Endothelial cell of umbilical vein (primary cell): ENCODE measurements around the gene C14orf93. TPM values are rescaled to one million over a fixed set of nuclear protein-coding genes. Genes with fewer than 3 reads are reported as not detected.

Experiments
- BruUV-seq: library from RNA; stranded (reverse); fragments of 400-500 nt; replicated peaks from 2 replicates; lab custom pipeline; 2021; lab: Mats Ljungman, UMichigan
- CTCF ChIA-PET: fragments of 300-600, 350-600 bp; sonication (Branson Sonifier 250); formaldehyde crosslinking; loops from one replicate; lab custom pipeline; 2021; ENCODE audit warnings: antibody characterized with exemption, inconsistent platforms; lab: Charles Lee
- POLR2A ChIA-PET: fragments of 300-600, 350-600 bp; sonication (Branson Sonifier 250); formaldehyde crosslinking; loops from one replicate; lab custom pipeline; 2021; ENCODE audit warnings: antibody characterized with exemption, inconsistent platforms; lab: Charles Lee
- DNase-seq: peaks from one replicate; pipeline ENCODE4 v3.0.0-alpha.2; 2011; ENCODE audit warnings: low read depth, low spot score
- FAIRE-seq: peaks from 2 replicates; lab custom pipeline; 2011; peaks lifted over from hg19 to GRCh38; lab: Jason Lieb, UNC
- H2AFZ ChIP-seq: 2 replicates; pipeline ENCODE4 v1.6.0; 2012; ENCODE audit warnings: low read depth, low read length, control low read depth, inconsistent platforms
- H3K27ac ChIP-seq: 2 replicates; pipeline ENCODE4 v1.5.1; 2011; ENCODE audit warnings: low read depth, mild to moderate bottlenecking, control low read depth, low read length, moderate library complexity; ENCODE audit not compliant: insufficient read depth
- H3K27me3 ChIP-seq, 2 experiments: 2 replicates each; pipeline versions ENCODE4 v1.6.0 to v1.6.1; 2011; ENCODE audit warnings: low read length in 2 of 2, mixed read lengths in 1 of 2; ENCODE audit not compliant: control insufficient read depth in 2 of 2, insufficient read depth in 2 of 2
- H3K36me3 ChIP-seq, 2 experiments: 2 replicates in 1 of 2; 3 replicates in 1 of 2; pipeline ENCODE4 v1.5.1; 2011; ENCODE audit warnings: low read length in 2 of 2, mild to moderate bottlenecking in 1 of 2, moderate library complexity in 1 of 2; ENCODE audit not compliant: control insufficient read depth in 2 of 2, insufficient read depth in 2 of 2; ENCODE audit errors: extremely low read depth in 1 of 2
- H3K4me1 ChIP-seq: 3 replicates; pipeline ENCODE4 v1.5.1; 2011; ENCODE audit warnings: mild to moderate bottlenecking, low read length; ENCODE audit not compliant: control insufficient read depth, insufficient read depth; ENCODE audit errors: extremely low read depth
- H3K4me2 ChIP-seq: 2 replicates; pipeline ENCODE4 v1.6.1; 2011; ENCODE audit warnings: low read length, control low read depth, mixed read lengths; ENCODE audit not compliant: insufficient read depth
- H3K4me3 ChIP-seq, 3 experiments: fragments of 200-600 bp in 1 of 3; sonication (generic), shearing (Covaris generic) in 1 of 3; replicated peaks in 1 of 3; 2 replicates each; pipeline ENCODE4 v1.5.1; 2011 to 2016; ENCODE audit warnings: control low read depth in 3 of 3, low read length in 3 of 3, mild to moderate bottlenecking in 2 of 3, inconsistent platforms in 1 of 3, low read depth in 1 of 3, moderate library complexity in 1 of 3; ENCODE audit not compliant: insufficient read depth in 1 of 3
- H3K79me2 ChIP-seq: 2 replicates; pipeline ENCODE4 v1.6.0; 2012; ENCODE audit warnings: low read length, inconsistent platforms; ENCODE audit not compliant: control insufficient read depth, insufficient read depth
- H3K9ac ChIP-seq: replicated peaks from 2 replicates; pipeline ENCODE3; 2011; ENCODE audit warnings: low read length, control low read depth; ENCODE audit not compliant: insufficient read depth; ENCODE audit errors: extremely low read depth
- H3K9me1 ChIP-seq: replicated peaks from 3 replicates; pipeline ENCODE4 v1.6.0; 2011; ENCODE audit warnings: mild to moderate bottlenecking, low read length; ENCODE audit not compliant: control insufficient read depth, insufficient read depth; ENCODE audit errors: extremely low read depth
- H3K9me3 ChIP-seq: replicated peaks from 2 replicates; pipeline ENCODE4 v1.5.1; 2012; ENCODE audit warnings: low read length, inconsistent platforms; ENCODE audit not compliant: control insufficient read depth, insufficient read depth
- H4K20me1 ChIP-seq: replicated peaks from 2 replicates; pipeline ENCODE3; 2011; ENCODE audit warnings: mild to moderate bottlenecking, low read length; ENCODE audit not compliant: control insufficient read depth, insufficient read depth; ENCODE audit errors: extremely low read depth
- EZH2 ChIP-seq: IDR thresholded peaks from 2 replicates; pipeline ENCODE4 v1.6.1; 2012; ENCODE audit warnings: borderline replicate concordance, low read depth, mild to moderate bottlenecking, moderate library complexity, low read length, inconsistent platforms; ENCODE audit not compliant: severe bottlenecking
- FOS ChIP-seq: IDR thresholded peaks from 2 replicates; pipeline ENCODE4 v1.6.1; 2011; ENCODE audit warnings: mild to moderate bottlenecking, low read length, moderate library complexity, borderline replicate concordance; ENCODE audit not compliant: insufficient read depth
- GATA2 ChIP-seq: IDR thresholded peaks from 2 replicates; pipeline ENCODE4 v1.7.0; 2011; ENCODE audit warnings: low read depth, mild to moderate bottlenecking, moderate library complexity, mixed read lengths, low read length; ENCODE audit not compliant: insufficient read length, insufficient read depth
- JUN ChIP-seq: IDR thresholded peaks from 2 replicates; pipeline ENCODE4 v1.6.1; 2011; ENCODE audit warnings: borderline replicate concordance, low read depth; ENCODE audit not compliant: insufficient read length, insufficient read depth
- MYC ChIP-seq: IDR thresholded peaks from one replicate; pipeline ENCODE4 v1.6.1; 2011; ENCODE audit warnings: mild to moderate bottlenecking, low read depth, low read length
- POLR2A ChIP-seq: IDR thresholded peaks from 2 replicates; pipeline ENCODE4 v1.6.1; 2012; ENCODE audit warnings: low read depth, mild to moderate bottlenecking, control low read depth, low read length
- POLR2AphosphoS5 ChIP-seq: IDR thresholded peaks from 2 replicates; pipeline ENCODE4 v1.6.1; 2012; ENCODE audit warnings: low read depth, mild to moderate bottlenecking, control low read depth, low read length, moderate library complexity; ENCODE audit not compliant: insufficient read depth
- dilution Hi-C: fragments of 300-500 bp; cut with MboI; formaldehyde crosslinking; loops from one replicate; pipeline ENCODE4 v1.15.0; 2019; ENCODE audit warnings: low sequenced_read_pairs; ENCODE audit not compliant: extremely low pct_ligation_motif_present
- intact Hi-C: fragments of 100-400 bp; cut with micrococcal nuclease; formaldehyde crosslinking; loops from one replicate; pipeline ENCODE4 v1.10.0; 2022
- polyA plus RNA-seq, 4 experiments: library from polyadenylated mRNA; depleted of rRNA in 3 of 4; stranded (reverse) in 3 of 4; unstranded in 1 of 4; fragments of >200 nt; gene quantifications; 2 replicates each; pipeline versions ENCODE4 v1.2.1 to v1.2.3, GENCODE V29; 2011 to 2012; ENCODE audit warnings: missing spikeins in 1 of 4
- total RNA-seq: library from RNA; stranded (reverse); gene quantifications from 2 replicates; pipeline ENCODE4 v1.2.3, GENCODE V29; 2021
- TF ChIP-seq, protein P1 (sequence below), 2 donors: IDR thresholded peaks; 1 replicate in 1 of 2; 2 replicates in 1 of 2; pipeline ENCODE4 v1.5.1; 2011; ENCODE audit warnings: low read length in 2 of 2, mild to moderate bottlenecking in 2 of 2, moderate library complexity in 2 of 2, control low read depth in 1 of 2, inconsistent platforms in 1 of 2, low read depth in 1 of 2; ENCODE audit not compliant: insufficient read depth in 1 of 2; ENCODE audit errors: extremely low read depth in 1 of 2
- TF ChIP-seq, protein P2 (sequence below): IDR thresholded peaks from 2 replicates; pipeline ENCODE4 v1.6.1; 2011; ENCODE audit not compliant: insufficient read depth, insufficient read length

C14orf93 gene
- total and polyA plus RNA-seq, 2 donors (not counting 3 experiments of a cell fraction or from before 2014, with no cell fraction given), result 7.1 to 9.2 TPM

DNA sequence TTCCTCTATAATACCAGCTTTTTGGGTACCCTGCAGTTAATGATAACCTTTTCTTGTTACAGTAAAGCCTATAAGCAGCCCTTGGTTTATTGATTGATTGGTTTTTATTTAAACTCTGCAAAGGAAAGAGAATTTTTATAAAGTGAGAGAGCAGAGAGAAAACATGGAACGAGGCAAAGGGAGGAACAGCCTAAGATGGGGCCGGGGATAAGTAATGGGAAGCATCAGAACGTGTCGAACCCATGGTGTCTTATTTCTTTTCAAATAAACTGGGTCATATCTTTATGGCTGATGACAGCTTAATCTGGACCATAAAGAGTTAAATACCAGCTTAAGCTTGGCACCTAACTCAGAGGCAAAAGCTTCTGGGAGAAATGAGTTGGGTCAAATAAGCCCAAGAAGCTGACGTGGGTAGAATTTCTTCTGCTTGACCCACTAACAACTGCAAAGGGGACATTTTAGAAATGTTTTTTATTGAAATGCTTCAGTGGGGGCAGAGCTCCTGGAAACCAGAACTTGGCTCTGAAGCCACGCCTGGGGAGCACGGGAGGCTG, 12.0 kb upstream of the C14orf93 start:
- CTCF ChIA-PET, result interaction anchor here (0.6 to 5.0 kb wide), 8 partner anchors 15 to 92 kb away, joined by 3 to 32 read pairs (median 4); no protein-coding TSS in a partner anchor
- FAIRE-seq (no peak), DNase-seq (no peak)
- POLR2A ChIA-PET, result no interaction called here
- Histone ChIP-seq H3K9me3 (no peaks in the 10 kb centered on the region), H3K79me2 (no peaks in the 10 kb centered on the region), H3K36me3 (peaks cover 6% of the 10 kb centered on the region in 2 experiments), H3K9me1 (no peaks in the 10 kb centered on the region), H4K20me1 (no peaks in the 10 kb centered on the region), H3K27ac (no peak overlapping the region), H2AFZ (no peak overlapping the region), H3K4me2 (no peak overlapping the region), H3K9ac (no peak overlapping the region), H3K4me3 (no peak overlapping the region), H3K27me3 (no peaks in the 10 kb centered on the region), H3K4me1 (no peaks in the 10 kb centered on the region)
- no TSS peak for BruUV-seq
- dilution Hi-C loops, result no loop called here
- intact Hi-C loops, result no loop called here
- TF ChIP-seq FOS (no peak), JUN (no peak), EZH2 (no peak), MYC (no peak), POLR2AphosphoS5 (no peak), GATA2 (no peak), POLR2A (no peak)
- TF ChIP-seq, protein P1, sequence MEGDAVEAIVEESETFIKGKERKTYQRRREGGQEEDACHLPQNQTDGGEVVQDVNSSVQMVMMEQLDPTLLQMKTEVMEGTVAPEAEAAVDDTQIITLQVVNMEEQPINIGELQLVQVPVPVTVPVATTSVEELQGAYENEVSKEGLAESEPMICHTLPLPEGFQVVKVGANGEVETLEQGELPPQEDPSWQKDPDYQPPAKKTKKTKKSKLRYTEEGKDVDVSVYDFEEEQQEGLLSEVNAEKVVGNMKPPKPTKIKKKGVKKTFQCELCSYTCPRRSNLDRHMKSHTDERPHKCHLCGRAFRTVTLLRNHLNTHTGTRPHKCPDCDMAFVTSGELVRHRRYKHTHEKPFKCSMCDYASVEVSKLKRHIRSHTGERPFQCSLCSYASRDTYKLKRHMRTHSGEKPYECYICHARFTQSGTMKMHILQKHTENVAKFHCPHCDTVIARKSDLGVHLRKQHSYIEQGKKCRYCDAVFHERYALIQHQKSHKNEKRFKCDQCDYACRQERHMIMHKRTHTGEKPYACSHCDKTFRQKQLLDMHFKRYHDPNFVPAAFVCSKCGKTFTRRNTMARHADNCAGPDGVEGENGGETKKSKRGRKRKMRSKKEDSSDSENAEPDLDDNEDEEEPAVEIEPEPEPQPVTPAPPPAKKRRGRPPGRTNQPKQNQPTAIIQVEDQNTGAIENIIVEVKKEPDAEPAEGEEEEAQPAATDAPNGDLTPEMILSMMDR (IDR thresholded peaks at IDR 0.05; ENCODE audit: extremely low read depth in 1 of 2, insufficient read depth in 1 of 2, low read depth in 1 of 2, low read length in 2 of 2), result no peak
- TF ChIP-seq, protein P2, sequence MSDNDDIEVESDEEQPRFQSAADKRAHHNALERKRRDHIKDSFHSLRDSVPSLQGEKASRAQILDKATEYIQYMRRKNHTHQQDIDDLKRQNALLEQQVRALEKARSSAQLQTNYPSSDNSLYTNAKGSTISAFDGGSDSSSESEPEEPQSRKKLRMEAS, result no peak
